A172 (cell line): ENCODE data around the gene EIF2B4. TPM values are rescaled to one million over a fixed set of nuclear protein-coding genes. Genes with fewer than 3 reads are reported as not detected.
A peak's percentile ranks its signal among the peaks of the same experiment; 100 is the strongest.

ENCODE experiments used
- DNase-seq: peaks from one replicate; pipeline ENCODE4 v3.0.0-alpha.2; 2015; ENCODE audit warnings: low spot score
- total RNA-seq: library from RNA; depleted of rRNA; stranded (reverse); fragments of >200 nt; shearing (Covaris generic); gene quantifications from 2 replicates; pipeline ENCODE4 v1.2.3, GENCODE V29; 2014; rRNA removed

The EIF2B4 gene
- total RNA-seq, 1 experiment from 2014 or later = 31.2 TPM

DNA sequence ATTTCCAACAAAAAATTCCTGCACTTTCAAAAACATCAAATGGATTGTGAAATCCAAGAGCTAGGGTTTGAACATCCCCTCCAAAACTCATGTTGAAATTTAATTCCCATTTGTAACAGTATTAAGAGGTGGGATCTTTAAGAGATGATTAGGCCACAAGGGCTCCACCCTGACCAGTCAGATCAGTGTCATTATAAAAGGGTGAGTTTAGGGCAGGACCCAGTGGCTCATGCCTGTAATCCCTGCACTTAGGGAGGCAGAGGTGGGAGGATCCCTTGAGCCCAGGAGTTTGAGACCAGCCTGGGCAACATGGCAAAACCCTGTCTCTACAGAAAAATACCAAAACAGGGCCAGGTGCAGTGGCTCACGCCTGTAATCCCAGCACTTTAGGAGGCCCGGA, 22.5 kb downstream of the EIF2B4 start:
- no peak for DNase-seq

DNA sequence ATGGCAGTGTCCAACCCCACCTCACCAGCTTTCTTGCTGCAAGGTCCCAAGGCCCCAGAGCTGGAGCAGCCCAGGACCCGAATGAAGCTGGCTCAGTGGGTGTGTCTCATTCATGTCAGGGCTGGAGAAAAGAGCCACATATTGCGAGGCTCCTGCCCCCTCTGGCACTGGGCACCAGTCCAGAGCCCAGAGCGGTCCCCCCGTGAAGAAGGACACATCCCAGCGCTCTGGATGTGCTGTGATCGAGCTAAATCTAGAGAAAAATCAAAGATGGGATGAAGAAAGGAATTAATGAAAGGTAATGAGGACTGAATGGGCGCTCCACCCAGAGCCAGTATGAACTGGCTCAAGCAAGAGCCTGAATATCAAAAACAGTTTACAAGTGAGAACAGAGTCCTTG, 34.0 kb downstream of the EIF2B4 start:
- DNase-seq = no peak

DNA sequence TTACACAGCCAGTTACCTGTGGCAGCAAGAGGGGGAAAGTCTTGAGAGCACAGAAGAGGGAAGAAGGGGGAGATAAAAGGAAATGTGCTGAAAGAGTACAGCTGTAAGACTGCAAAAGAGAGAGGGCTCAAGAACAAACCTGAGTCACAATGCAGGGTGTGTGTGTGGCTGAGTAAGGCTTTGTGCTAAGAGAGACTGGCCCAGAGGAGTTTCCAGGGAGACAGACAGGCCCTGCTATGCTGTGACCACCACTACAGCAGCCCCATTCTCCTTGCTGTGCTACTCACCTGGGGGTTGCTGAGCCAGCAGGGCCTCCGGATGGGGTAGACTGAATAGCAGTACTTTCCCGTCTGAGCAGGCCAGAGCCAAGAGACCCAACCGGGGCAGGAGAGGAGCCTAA, 34.8 kb downstream of the EIF2B4 start:
- no peak for DNase-seq

DNA sequence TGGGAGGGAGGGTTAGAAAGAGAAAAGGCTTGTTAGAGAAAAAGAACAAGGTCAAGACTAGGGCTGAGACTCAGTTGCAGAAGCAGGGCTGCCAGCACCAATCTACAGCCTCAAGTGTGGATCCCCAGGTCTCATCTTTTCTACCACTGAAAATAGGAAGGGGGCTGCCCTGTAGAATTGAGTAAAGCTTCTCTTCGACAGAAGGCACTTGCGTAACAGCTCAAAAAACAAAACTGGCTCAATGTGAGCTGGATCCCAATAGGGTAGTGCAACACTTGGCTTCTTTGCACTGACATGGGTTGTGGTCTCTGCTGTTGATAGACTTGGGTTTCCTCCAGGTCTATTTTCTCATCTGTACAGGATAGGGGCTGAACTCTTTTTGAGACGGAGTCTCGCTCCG, 45.4 kb downstream of the EIF2B4 start:
- no peak for DNase-seq

DNA sequence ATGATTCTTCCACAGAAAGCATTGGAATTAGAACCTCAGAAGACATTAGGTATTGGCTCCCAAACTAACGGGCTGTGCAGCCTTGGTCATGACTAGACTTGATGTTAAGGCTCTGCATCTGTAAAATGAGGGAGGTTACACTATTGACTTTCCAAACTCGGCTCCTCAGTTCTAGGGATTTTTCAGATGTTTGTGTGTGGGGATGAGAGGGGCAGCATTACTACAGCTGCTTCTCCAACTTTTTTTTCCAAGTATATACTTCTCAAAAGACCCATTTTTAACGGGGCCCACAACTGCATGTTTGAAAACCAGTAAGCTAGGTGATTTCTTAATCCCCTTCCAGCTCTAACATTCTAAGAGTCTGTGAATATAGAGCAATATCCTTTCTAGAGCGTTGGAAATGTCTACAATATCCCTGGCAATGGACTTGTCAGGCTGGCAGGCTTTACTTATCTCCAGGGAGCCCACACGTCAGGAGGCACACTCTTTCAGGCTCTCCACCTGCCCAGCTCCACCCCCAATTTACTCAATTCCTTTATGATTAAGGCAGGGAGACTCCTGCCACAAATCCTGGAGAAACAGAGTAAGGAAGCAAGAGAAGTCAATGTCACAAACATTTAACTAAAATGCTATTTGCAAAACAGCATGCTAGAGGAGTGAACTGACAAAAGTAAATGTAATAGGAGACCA, 46.4 kb downstream of the EIF2B4 start:
- peak; percentile 35 for DNase-seq

DNA sequence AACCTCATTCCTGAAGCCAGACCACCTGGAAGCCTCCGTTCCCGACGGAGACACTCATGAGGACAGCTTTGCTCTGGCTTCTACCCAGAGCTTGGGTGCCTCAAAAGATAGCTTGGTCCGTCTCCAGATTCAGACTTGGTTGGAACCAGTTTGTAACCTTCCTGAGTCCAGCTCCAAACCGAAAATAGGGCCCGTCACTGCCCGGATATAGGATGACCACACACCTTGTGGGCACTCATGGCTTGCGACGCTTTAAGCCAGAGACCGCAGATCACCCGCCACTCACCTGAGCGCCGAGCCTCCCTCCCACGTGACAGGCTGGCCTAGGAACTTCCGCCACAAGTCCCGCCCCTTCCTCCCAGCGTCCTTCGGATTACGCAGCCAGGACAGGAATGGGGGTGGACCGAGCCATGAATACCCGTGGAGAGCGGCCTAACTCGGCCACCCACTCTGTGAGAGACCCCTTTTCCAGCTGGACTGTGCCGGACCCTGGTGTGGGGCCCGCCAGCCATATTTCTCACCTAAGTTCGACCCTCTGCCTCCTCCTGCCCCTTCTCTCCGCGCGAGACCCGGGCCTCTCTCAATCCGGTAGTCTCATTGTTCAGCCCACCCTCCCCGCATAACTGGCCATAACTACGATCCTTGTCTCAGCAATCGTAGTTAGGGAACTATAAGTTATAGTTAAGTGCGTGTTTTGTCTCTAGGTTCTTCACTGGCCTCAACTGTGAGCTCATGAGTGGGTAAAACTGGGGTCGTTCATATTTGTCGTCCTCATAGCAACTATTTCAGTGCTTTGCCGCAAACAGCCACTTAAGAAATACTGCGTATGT, 47.2 kb downstream of the EIF2B4 start, which contains the start of gene MPV17:
MPV17 (minus strand) TSS at position 332 of the 830 bp plus-strand sequence. CDS start 580 bp downstream, outside the sequence.
- peak; percentile 90 for DNase-seq

DNA sequence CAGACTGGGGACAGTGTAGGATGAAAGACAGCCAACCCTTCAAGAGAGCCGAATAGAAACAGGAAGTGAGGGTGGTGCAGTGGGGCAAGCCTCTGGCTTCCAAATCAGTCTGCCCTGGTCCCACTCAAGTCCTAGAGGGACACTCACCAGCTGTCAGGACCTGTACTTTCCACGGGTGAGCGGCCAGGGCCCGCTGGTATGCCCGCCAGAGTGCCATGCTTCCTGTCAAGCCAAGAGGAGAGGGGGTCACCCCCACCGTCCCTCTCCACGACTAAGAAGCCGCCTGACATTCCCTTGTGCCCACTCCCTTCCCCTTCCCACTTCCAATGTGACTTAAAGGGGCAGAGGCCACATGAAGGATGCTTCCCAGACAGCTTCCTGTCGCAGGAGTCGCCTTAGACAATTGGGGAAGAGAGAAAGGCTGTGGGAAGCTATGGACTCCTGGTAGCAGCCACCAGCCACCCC, 47.8 kb downstream of the EIF2B4 start:
- peak; percentile 40 for DNase-seq

DNA sequence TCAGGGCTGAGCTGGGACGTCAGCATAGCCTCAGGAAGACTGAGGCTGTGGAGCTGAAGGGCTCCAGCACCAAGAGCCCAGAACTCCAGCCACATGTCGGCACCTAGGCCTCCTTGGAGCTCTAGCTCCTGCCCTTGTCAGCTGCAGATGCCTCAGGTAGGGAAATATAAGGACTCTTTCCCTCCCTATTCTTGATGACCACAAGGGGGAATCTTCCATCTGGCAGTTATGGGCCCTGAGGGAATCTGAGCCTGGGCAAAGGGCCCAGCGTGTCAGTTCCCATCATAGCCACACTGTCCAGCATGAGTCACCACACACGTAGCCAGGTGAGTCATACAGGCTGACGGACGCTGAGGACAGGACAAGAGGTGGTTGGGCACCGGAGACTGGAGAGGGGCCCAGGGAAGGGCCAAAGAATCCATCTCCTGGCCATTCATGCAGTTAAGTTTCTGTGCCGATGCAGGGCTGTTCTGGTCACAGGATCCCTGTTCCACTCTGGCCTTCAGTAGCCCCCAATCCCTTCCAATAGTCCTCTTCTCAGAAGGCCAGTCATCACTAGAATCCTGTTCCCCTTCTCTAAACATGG, 49.1 kb downstream of the EIF2B4 start:
- DNase-seq = peak; percentile 99

DNA sequence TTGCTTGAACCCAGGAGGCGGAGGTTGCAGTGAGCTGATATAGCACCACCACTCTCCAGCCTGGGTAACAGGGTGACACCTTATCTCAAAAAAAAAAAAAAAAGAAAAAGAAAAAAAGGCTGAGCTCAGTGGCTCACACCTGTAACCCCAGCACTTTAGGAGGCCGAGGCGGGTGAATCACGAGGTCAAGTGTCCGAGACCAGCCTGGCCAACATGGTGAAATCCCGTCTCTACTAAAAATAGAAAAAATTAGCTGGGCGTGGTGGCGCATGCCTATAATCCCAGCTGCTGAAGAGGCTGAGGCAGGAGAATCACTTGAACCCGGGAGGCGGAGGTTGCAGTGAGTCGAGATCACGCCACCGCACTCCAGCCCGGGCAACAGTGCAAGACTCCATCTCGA, 50.3 kb downstream of the EIF2B4 start:
- DNase-seq = peak; percentile 43

DNA sequence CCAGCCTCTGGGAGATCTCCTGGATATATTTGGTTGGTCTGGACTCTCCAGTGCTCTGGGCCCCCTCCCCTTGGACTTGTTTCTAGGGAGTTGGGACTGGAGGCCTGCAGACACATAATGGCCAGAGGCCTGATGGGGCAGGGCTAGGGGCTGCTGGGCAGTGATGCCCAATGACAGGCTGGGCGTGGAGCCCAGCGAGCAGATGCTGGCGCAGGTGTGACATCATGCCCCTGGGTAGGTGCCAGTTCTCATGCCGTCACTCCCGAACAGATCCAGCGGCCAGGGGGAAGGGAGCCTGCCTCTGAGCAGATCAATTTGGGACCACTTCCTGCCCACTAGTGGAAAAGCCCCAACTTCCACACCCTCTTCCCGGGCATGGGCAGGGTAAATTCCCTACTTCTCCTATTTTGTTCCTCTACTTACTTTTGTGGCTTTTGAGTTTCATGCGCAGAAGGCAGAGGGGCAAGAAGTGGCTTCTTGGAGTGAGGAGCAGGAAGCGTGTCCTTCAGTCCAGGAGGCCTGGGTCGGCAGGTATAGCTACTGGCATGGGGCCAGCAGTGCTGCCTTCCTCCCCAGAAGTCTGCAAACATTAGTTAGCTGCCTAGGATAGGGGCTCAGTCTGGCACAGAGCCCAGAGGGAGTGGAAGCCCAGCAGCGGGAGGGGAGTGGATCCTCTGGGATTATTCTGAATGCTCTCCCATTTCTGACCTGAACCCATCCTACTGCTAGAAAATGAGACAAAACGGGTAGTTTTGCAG, 53.3 kb downstream of the EIF2B4 start:
- DNase-seq = no peak

DNA sequence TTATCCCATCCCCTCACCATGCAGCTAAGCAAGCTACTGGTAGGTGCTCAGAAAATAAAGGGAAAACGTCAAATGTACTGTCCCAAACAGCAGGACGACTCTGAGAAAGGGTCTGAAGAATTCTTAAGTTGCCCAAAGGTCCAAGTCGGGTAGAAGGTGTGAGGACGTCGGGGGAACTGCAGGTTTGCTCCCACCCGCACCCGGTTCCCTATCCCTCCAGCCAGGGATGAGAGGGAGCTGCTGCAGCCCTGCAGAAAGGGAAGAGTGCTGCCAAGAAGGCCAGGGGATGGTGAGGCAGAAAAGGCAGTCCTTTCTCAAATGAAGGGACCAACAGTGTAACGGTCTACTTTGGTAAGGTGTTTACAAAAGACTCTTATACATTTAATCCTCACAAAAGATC, 55.0 kb downstream of the EIF2B4 start:
- no peak for DNase-seq

DNA sequence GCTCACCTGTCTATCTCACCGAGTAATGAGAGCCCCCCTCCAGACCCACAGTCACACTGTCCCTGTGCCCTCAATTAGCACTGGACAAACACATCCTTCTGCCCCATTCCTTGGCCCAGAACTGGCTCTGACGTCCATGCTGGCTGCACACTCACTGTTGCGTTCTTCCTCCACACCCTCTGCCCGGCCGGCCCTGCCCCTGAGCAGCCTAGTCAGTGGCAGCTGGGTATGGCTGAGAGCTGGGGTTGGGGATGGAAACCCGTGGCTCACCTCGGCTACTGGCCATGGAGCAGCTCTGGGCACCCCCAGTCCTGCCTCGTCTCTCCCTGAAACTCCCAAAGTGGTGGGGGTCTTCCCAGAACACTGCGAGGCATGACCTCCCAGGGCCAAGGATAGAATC, 55.4 kb downstream of the EIF2B4 start:
- DNase-seq = no peak

Other genes starting within 250 kb of the EIF2B4 start
- 2.2 TPM in 1 of 2 replicates, not detected in the other for gene ABHD1, start 246.5 kb downstream of the EIF2B4 start, total RNA-seq
- gene PREB, start 235.7 kb downstream of the EIF2B4 start, total RNA-seq = 79.5 and 89.2 TPM in 2 replicates
- not detected in 2 replicates for gene PRR30, start 230.9 kb downstream of the EIF2B4 start, total RNA-seq
- gene TCF23, start 221.3 kb downstream of the EIF2B4 start, total RNA-seq = not detected in 2 replicates
- gene ATRAID, start 158.3 kb downstream of the EIF2B4 start, total RNA-seq = 191 and 231 TPM in 2 replicates
- gene SLC5A6, start 158.1 kb downstream of the EIF2B4 start, total RNA-seq = 41.8 and 67.4 TPM in 2 replicates
- gene CAD, start 153.0 kb downstream of the EIF2B4 start, total RNA-seq = 27.5 and 30.9 TPM in 2 replicates
- 3.2 and 6.5 TPM in 2 replicates for gene SLC30A3, start 107.3 kb downstream of the EIF2B4 start, total RNA-seq
- not detected in 2 replicates for gene DNAJC5G, start 94.9 kb downstream of the EIF2B4 start, total RNA-seq
- gene TRIM54, start 87.9 kb downstream of the EIF2B4 start, total RNA-seq = 0.96 and 0.98 TPM in 2 replicates
- gene UCN, start 61.9 kb downstream of the EIF2B4 start, total RNA-seq = 4.1 and 5.0 TPM in 2 replicates
- 91.0 and 108 TPM in 2 replicates for gene MPV17, start 47.2 kb downstream of the EIF2B4 start, total RNA-seq
- 56.4 and 67.8 TPM in 2 replicates for gene GTF3C2, start 13.6 kb downstream of the EIF2B4 start, total RNA-seq
- gene SNX17, start 278 bp upstream of the EIF2B4 start, total RNA-seq = 202 and 226 TPM in 2 replicates
- gene ZNF513, start 10.4 kb upstream of the EIF2B4 start, total RNA-seq = 1.4 TPM in 1 of 2 replicates, not detected in the other
- 185 and 200 TPM in 2 replicates for gene PPM1G, start 39.3 kb upstream of the EIF2B4 start, total RNA-seq
- gene NRBP1, start 58.3 kb upstream of the EIF2B4 start, total RNA-seq = 170 and 206 TPM in 2 replicates
- not detected in 2 replicates for gene KRTCAP3, start 72.0 kb upstream of the EIF2B4 start, total RNA-seq
- 24.3 and 39.8 TPM in 2 replicates for gene IFT172, start 119.4 kb upstream of the EIF2B4 start, total RNA-seq
- gene FNDC4, start 124.9 kb upstream of the EIF2B4 start, total RNA-seq = 8.2 and 13.4 TPM in 2 replicates
- not detected in 2 replicates for gene GCKR, start 126.5 kb upstream of the EIF2B4 start, total RNA-seq
- gene ZNF512, start 212.7 kb upstream of the EIF2B4 start, total RNA-seq = 14.8 and 16.7 TPM in 2 replicates